ENCODE results near the gene DKKL1. TPM values are rescaled to one million over a fixed set of nuclear protein-coding genes. Genes with fewer than 3 reads are reported as not detected.
"Not testable (repeated sequence)": the region's sequence is repeated elsewhere in the genome, so short reads cannot be mapped to it uniquely, and the experiment has no call there.

The DKKL1 gene
- polyA plus RNA-seq, 1 donor: 2.4 TPM

DNA sequence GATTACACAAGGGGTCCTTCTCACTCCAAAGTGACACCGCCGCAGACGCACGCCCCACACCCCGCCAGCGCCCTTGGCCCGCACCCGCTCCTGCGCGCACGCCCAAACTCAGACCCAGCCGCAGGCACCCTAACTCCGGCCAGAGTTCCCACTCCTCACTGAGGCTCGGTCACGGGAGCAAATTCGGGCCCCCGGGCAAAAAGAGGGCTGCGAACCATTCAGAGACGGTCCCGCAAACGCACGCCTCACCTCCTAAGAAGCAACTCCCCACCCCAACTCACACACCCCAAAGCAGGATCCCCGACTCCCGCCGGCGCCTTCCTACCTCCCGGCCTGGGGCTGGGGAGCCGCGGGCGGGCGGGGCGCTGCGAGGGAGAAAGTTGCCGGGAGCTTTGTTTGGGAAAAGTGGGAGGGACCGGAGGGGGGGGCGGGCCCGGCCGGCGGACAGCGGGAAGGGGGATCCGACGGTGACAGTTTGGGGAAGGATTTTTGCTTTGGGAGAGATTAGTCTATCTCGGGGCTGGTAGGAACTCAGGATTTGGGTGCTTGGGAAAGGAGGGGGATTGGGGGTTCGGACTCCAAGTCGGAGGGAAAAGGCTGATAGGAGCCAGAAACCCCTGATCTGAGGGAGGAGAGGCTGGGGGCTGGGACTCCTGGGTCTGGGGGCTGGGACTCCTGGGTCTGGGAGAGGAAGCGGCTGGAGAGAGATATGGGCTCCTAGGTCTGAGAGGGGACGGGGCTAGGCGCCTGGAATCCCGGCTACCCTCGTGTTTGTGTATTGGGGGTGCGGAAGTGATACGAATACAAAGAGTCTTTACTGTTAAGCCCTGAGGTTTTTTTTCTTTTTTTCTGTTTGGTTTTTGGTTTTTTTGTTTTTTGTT is 1.4 kb upstream of the DKKL1 start, which contains the start of gene TEAD2:
Gene TEAD2 (minus strand): TSS at position 369 of the 881 bp plus-strand sequence. CDS start 2,341 bp downstream, outside the sequence.
- DNase-seq: peak; percentile 89

DNA sequence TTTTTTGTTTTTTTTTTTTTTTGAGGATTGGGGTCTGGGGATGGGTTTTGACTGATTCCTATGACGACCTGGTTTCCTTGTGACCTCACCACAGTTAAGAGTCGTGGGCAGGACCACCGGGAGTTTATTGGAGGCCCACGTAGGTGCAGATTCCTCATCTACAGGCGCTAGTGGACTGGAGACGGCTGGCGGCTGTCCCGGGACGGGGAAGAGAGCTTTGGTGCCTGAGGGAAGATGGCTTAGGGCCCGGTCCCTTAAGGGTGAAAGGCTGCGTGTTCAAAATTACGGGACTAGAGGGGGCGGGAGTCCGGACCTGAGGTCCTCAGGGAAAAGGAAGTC is 779 bp upstream of the DKKL1 start:
- no peak for DNase-seq

DNA sequence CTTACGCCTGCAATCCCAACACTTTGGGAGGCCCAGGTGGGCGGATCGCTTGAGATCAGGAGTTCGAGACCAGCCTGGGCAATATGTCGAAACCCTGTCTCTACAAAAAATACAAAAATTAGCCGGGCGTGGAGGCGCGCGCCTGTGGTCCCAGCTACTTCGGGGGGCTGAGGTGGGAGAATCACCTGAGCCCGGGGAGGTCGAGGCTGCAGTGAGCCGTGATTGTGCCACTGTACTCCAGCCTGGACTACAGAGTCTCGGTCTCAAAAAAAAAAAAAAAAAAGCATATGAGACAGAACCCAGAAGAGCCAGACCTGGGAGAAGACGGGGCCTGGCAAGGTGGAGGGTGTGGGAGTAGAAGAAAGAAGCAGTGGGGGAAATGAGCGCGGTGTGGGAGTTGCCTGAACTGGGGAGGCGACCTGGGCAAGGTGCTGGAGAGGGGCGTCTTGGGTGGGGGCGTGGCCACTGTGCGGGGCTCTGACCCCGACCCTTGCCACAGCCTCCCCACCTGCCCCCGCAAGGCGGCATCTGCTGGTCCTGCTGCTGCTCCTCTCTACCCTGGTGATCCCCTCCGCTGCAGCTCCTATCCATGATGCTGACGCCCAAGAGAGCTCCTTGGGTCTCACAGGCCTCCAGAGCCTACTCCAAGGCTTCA is 533 bp downstream of the DKKL1 start:
- no peak for DNase-seq

DNA sequence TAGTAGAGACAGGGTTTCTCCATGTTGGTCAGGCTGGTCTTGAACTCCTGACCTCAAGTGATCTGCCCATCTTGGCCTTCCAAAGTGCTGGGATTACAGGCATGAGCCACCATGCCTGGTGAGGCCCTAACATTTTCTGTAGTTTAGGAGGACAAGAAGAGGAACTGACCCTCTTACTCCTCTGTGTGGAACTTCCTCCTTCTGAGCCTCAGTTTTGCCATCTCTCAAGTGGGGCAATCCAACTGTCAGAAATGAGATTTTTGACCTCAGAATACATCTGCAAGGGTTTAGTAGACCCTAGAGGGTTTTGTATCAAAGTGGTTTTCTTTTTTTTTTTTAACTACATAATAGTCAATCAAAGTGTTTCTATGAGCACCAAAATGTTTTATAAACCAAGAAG is 2.4 kb downstream of the DKKL1 start:
- no peak for DNase-seq

DNA sequence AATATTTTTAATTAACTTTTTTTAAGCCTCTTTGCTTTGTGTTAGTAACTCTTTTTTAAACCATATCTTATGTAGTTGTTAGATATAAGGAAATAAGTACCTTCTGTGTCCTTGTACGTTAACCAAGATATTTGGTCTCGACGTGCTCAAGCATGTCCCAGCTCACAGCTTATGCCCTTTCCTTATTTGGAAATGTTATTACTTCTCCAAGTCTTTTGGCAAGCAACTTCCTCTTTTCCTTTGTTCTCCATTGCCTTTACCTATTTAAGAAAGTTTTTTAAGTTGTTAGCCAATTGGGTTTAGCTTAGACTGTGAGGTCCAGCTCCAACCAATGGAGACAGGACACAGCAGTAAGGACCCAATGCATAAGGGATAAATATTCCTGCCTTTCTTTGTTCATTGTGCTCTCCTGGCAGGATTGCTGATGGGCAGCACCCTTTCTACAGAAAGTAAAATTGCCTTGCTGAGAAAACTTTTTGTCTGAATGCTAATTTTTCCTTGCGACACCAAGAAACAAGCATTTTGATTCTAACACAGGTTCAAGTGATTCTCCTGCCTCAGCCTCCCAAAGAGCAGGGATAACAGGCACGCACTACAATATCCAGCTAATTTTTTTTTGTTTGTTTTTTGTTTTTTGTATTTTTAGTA is 5.2 kb downstream of the DKKL1 start:
- no peak for DNase-seq

DNA sequence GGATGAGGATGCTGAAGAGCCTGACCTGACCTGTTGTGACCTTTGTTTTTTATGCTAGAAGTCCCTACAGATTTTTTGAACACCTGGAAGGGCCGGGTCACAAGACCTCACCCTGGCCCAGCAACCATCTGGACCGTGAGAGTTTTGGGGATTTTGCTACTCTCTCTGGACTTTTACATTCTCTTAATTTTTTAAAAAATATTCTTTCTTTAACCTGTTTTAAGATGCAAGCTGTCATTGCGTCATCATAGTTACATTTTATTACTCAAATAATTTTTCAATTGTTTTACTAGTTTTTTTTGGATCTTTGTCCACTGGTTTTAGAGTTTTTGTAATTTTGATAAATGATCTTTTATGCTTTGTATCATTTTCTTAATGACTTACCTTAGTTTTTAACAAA is 7.5 kb downstream of the DKKL1 start:
- no peak for DNase-seq

DNA sequence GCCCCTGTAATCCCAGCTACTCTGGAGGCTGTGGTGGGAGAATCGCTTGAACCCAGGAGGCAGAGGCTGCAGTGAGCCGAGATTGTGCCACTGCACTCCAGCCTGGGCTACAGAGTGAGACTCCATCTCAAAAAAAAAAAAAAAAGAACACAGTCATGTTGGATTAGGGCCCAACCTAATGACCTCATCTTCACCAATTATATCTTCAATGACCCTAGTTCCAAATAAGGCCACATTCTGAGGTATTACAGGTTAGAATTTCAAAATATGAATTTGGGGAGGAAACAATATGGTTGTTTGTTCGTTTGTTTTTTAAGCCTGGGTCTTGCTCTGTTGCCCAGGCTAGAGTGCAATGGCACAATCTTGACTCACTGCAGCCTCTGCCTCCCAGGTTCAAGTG is 9.5 kb downstream of the DKKL1 start:
- not testable (repeated sequence) for DNase-seq

DNA sequence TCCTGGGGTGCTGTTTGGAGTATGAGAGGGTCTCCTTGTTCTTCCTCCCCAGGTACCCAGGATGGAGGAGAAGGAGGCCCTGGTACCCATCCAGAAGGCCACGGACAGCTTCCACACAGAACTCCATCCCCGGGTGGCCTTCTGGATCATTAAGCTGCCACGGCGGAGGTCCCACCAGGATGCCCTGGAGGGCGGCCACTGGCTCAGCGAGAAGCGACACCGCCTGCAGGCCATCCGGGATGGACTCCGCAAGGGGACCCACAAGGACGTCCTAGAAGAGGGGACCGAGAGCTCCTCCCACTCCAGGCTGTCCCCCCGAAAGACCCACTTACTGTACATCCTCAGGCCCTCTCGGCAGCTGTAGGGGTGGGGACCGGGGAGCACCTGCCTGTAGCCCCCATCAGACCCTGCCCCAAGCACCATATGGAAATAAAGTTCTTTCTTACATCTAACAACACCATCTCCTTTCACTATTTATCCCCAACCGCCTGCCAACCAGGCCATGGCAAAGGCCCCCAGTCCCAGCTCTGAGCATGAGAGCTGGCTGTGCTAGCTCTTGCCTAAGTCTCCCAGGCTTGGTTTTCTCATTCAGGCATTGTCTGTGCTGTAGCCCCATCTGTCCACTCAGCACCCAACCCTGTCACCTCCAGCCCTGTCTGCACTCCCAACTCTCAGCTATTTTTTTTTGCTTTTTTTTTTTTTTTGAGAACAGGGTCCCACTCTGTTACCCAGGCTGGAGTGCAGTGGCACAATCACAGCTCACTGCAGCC is 11.2 kb downstream of the DKKL1 start:
- no peak for DNase-seq

DNA sequence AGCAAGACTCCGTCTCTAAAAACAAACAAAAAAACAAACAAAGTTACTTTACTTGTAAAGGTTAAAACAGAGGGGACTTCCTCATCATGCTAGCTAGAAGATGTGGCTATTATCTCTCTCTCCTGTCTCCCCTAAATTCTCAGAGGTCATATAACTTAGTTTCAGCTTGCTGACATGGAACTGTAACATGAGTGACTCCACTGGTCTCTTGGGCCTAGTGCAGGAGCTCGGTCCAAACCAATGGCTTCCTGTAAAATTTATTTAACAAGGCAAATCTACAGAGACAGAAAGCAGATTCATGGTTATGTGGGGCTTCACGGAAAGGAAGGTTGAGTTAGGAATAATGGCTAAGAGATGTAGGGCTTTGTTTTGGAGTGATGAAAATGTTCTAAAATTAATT is 14.8 kb downstream of the DKKL1 start:
- no peak for DNase-seq

DNA sequence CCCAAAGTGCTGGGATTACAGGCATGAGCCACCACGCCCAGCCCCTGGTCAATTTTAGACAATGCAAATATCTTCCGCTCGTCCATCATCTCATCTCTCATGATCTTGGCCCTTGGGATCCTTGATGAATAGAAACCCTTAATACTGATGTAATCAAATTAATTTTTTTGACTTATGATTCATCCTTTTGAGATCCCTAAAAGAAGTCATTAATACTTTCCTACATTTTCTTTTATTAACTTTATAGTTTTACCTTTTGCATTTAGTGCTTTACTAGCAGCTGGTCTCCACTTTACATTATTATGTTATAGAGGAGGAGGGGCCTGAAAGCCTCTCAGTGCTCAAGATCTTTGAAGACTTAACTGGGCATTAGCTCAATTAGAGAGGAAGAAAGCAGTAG is 16.7 kb downstream of the DKKL1 start:
- DNase-seq: no peak

DNA sequence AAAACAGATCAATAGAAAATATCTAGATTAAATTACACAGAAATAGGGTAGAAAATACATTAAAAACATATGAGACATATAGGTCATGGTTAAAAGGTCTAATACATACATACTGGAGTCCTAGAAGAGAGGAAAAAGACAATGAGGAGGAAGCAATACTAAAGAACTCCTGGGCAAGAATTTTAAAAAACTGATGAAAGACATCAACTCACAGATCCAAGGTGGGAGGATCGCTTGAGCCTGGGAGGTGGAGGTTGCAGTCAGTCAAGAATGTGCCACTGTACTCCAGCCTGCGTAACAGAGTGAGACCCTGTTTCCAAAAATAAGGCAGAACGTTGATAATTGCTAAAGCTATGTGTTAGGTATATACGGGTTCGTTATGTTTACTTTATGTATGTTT is 19.0 kb downstream of the DKKL1 start:
- DNase-seq: no peak

DNA sequence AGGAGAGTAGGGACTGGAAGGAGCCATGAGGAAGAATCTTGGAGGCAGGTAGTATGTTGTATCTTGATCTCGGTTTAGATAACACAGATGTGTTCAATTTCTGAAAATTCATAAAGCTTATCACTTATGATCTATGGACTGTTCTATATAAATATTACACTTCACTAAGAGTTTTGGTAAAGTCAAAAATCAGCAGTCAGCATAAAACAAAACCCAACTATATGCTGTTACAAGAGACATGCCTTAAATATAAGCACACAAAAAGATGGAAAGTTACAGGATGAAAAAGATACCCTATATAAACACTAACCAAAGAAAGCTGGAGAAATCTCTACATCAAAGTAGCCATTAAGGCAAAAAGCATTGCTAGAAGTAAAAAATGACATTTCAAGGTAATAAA is 19.9 kb downstream of the DKKL1 start:
- no peak for DNase-seq

DNA sequence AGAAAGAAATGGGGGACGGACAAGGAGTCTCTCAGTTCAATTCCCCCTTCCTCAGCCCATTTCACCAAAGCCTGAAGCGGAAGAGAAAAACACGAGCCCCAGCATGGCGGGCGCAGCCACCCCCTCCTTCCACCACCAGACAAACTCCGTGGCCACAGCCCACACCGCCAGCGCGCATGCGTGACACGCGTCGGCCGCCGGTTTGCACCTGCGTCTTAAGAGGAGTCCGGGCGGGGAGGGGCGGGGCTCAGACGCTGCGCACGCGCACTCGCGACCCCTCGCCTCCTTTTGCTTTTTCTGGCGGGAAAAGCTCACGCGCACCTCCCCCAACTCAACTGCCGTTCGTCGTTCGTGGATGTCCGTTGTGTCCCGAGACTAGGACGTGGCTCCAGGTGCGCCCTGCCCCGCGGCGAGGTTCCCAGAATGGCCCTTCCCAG is 24.3 kb downstream of the DKKL1 start, which contains the start of gene KASH5:
Gene KASH5 (plus strand): TSS at position 314 of the 437 bp plus-strand sequence. CDS start 2,635 bp downstream, outside the sequence.
- peak; percentile 70 for DNase-seq

DNA sequence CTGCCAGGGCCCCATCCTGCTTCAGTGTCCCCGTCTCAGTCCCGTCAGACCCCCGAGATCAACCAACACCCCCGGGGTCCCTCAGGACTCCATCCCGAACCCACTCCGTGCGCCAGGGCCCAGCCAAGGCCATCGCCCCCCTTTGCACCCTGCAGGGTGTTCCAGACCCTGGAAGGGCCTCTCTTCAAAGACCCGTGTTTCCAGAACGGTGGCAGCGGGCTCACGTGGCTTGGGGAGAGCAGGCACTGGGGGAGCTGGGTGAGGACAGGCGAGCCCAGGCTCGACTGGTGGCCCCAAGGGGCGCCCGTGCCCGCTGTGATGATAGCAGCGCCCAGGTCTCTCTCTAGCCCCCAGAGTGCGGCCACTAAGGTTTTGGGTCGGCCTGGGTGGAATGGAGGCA is 25.7 kb downstream of the DKKL1 start:
- no peak for DNase-seq

DNA sequence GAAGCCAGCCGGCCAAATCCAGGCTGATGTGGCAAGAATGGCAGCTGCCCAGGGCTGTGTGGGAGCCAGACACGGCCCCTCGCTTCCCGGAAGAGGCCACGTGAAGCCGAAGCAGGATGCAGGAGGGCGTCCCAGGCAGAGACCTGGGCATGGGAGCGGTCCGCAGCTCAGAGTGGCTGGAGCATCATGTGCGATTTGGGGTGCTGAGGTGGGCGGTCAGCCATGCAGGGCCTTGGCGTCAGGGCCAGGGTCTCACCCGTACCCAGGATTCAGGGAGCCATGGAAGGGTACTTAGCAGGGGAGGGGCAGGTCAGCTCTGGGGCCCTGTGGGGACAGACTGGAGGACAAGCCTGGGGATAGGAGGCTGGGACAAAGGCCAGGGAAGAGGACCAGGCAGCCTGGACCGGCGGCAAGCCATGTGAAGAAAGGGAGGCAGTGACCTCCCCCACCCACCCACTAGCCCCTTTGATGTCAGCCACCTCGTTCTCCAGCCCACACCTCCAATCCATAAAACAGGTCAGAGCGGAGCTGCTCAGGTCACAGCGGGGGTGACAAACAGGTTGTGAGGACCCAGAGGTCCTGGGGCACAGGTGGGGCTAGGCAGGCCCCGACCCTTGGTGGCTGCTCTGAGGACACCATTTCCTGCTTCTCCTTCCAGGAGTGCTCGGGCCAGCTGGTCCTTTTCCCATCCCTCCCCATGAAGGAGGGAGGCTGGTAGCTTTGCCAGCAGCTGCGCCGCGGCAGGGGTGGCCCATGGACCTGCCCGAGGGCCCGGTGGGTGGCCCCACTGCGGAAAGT is 26.7 kb downstream of the DKKL1 start:
- no peak for DNase-seq

DNA sequence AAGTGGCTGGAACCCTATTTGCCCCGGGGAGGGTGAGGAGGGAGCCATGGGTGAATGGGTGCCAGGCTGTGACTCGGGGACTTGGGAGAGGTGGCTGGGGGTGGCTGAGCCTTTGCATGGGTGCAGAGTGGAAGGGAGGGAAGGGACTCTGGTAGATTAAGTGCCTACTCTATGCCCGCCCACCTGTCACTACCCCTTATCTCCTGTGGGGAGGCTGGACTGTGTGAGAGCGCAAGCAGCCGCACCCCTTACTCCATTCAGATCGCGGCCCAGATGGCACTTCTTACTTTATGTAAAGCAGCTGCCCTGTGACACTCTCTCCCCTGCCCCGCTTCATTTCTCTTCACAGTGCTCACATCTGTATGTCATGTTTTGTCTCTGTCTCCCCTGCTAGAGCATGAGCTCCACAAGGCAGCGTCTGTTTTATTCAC is 27.3 kb downstream of the DKKL1 start:
- DNase-seq: no peak

DNA sequence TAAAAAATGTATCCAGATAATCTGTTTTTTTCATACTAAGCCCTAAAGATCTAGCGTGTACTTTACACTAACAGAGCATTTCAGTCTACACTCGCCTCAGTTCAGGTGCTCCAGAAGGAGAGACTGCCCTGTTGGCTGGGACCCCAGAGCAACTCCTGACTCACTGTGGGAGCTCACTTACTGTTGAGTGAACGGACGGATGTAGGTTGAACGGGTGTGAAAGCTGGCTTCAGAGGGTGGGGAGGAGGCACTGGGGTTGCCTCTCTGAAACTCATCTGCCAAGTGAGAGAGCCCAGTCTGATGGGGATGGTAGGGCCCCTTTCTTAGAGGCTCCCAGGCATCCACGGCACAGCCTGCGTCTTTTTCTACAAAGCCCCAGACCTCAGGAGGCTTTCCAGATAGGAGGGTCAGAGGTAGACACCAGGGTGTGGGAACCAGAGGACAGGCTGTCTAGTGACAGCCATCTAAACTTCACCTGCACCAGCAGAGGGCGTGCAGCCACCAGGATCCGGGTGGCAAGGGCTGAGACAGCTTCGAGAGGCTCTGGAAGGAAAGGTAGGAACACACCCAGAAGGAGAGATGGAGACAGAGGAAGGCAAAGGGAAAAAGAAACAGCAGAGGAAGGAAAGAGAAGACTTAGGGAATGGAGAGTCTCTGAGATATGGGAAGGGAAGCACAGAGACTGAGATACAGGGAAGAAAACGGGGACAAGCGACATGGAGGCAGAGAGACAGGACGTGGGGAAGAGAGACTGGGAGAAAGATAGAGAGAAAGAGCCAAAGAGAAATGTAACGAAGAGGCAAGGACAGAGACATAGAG is 28.1 kb downstream of the DKKL1 start:
- peak; percentile 81 for DNase-seq

DNA sequence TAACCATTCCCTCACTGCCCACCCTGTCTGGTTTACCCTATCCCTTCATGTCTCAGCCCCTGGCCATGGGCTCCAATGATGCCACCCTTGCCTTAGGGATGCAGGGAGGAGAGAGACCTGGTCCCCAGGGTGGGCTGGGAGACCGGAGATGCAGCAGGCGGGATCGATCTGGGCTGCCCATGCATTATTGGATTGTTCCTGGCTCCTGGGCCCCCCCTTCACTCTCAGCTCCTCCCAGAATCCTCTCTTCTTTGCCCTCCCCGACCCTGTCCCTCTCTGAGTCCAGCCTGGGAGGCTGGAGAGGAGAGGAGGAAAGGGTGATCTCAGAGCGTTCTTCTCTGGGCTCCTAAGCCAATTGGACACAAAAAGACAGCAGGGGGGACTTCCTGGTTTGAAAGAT is 30.2 kb downstream of the DKKL1 start:
- DNase-seq: no peak

DNA sequence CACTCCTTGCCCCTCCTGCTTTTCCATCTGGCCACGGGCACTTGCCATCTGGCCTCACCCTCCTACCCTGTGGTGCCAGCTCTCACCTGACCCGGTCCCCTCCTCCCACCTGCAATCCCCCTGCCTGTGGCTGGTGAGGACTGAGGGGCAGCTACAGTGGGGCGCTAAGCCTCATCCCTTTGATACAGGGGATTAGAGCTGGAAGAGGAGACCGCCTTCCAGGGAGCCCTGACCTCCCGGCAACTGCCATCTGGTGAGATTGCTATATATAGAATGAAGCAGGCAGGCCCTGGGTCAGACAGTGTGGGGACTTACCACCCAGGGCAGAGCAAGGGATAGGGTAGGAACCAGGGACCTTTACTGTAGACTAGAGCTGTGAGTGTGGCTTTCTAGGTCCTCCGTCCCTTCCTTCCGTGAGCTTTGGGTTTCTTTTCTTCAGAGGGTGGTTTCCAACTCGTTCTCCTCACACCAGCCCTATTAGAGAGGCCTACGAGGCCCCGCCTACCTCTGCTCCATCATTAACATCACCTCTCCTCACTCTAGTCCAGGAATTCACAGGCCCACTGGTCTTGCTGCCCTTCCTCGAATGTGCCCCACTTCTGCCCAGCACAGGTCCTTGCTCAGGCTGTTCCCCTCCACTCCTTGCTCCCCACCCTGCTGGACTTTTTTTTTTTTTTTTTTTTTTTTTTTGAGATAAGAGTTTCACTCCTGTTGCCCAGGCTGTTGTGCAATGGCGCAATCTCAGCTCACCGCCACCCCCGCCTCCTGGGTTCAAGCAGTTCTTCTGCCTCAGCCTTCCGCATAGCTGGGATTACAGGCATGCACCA is 32.1 kb downstream of the DKKL1 start:
- no peak for DNase-seq

Data from hindlimb muscle (tissue), 1 donor.